ENCODE data around the gene ZFP36L2.

DNA sequence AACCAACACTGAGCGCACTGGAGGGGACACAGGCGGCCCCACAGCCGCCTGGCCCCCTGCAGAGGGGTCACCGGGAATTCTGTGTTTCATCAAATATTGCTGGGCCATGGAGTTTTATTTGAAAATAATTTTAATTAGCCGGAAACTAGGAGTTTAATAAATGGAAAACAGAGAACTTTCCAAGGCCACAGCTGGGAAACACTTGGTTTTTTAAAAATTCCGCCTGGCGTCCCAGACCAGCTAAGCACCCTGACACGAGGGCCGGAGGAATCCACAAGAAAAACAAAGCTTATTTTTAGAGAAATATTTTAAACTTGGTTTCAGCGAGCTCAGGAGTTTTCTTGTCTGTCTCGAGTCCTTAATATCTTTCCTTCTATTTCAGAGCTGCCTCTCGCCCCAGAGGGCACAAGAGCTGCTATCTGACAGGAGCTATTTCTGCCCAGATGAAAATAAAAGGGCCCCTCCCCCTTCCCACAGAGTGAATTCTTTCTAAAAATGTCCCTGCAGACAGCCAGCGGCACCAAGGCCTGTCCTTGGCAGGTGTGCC, 8.2 kb downstream of the ZFP36L2 start:
- TF ChIP-seq CHD1 (IDR thresholded peaks at IDR 0.05; ENCODE audit: low read depth, low read length) (no peak), POLR2A (IDR thresholded peaks at IDR 0.05; ENCODE audit: low read depth, low read length) (no peak)
